HepG2 (cell line): ENCODE data around the gene LRP1B. TPM values are rescaled to one million over a fixed set of nuclear protein-coding genes. Genes with fewer than 3 reads are reported as not detected.

Experiments used
- ATAC-seq: fragments of 200-7000 bp; cut with Tn5 transposase; 3 replicates; pipeline ENCODE4 v1.9.1; 2020; ENCODE audit warnings: mild to moderate bottlenecking, moderate library complexity
- BruUV-seq: library from RNA; stranded (reverse); fragments of 400-500 nt; replicated peaks from 2 replicates; lab custom pipeline; 2021; lab: Mats Ljungman, UMichigan
- CTCF ChIA-PET: fragments of 300-600 bp; formaldehyde crosslinking; extraction: SDS; loops from one replicate; lab custom pipeline; 2021; ENCODE audit warnings: low total read pairs, inconsistent platforms, low intra/inter-chr PET ratio; lab: Yijun Ruan, JAX
- POLR2A ChIA-PET: fragments of 350-600 bp; sonication (Branson Sonifier 250); formaldehyde crosslinking; loops from one replicate; lab custom pipeline; 2020; ENCODE audit warnings: antibody characterized with exemption, inconsistent platforms; lab: Yijun Ruan, JAX
- DNase-seq: peaks from one replicate; pipeline ENCODE4 v3.0.0-alpha.2; 2015; ENCODE audit warnings: low spot score
- FAIRE-seq: peaks from 3 replicates; lab custom pipeline; 2011; peaks lifted over from hg19 to GRCh38; lab: Jason Lieb, UNC
- H2AFZ ChIP-seq: one replicate; pipeline ENCODE4 v1.6.1; 2011; ENCODE audit warnings: low read length, inconsistent platforms
- H3K27ac ChIP-seq: fragments of 300-600 bp; 3 replicates; pipeline ENCODE4 v1.8.0; 2011; ENCODE audit warnings: mixed run types, mild to moderate bottlenecking, mixed read lengths, low read length, inconsistent platforms; ENCODE audit not compliant: insufficient read depth; ENCODE audit errors: extremely low read length
- H3K27me3 ChIP-seq, 2 experiments: fragments of 200-600 bp in 1 of 2; 2 replicates in 1 of 2; 3 replicates in 1 of 2; pipeline versions ENCODE4 v1.6.0 to v1.8.0; 2011; ENCODE audit warnings: low read length in 2 of 2, mild to moderate bottlenecking in 2 of 2, moderate library complexity in 2 of 2, inconsistent platforms in 1 of 2; ENCODE audit not compliant: insufficient read depth in 2 of 2, control insufficient read depth in 1 of 2
- H3K36me3 ChIP-seq, 2 experiments: fragments of 200-600 bp in 1 of 2; replicated peaks in 1 of 2; 2 replicates in 1 of 2; 3 replicates in 1 of 2; pipeline versions ENCODE4 v1.5.1 to v1.8.0; 2011; ENCODE audit warnings: low read length in 2 of 2, inconsistent platforms in 1 of 2; ENCODE audit not compliant: insufficient read depth in 2 of 2, control insufficient read depth in 1 of 2
- H3K4me1 ChIP-seq: 2 replicates; pipeline ENCODE4 v1.5.1; 2012; ENCODE audit warnings: low read length, inconsistent platforms; ENCODE audit not compliant: insufficient read depth
- H3K4me2 ChIP-seq: 2 replicates; pipeline ENCODE4 v1.6.0; 2011; ENCODE audit warnings: low read depth, low read length, inconsistent platforms
- H3K4me3 ChIP-seq, 3 experiments: fragments of 200-600 bp in 1 of 3; sonication (generic), shearing (Covaris generic) in 1 of 3; replicated peaks in 1 of 3; 2 replicates each; pipeline ENCODE4 v1.5.1; 2011 to 2016; ENCODE audit warnings: low read length in 3 of 3, inconsistent platforms in 2 of 3, low read depth in 2 of 3, mild to moderate bottlenecking in 2 of 3, control low read depth in 1 of 3, mixed read lengths in 1 of 3; ENCODE audit not compliant: insufficient read depth in 1 of 3
- H3K79me2 ChIP-seq: one replicate; pipeline ENCODE4 v1.6.1; 2011; ENCODE audit warnings: low read length, inconsistent platforms; ENCODE audit not compliant: insufficient read depth
- H3K9ac ChIP-seq: 2 replicates; pipeline ENCODE4 v1.6.0; 2011; ENCODE audit warnings: mild to moderate bottlenecking, low read depth, low read length, inconsistent platforms; ENCODE audit not compliant: insufficient read depth
- H3K9me3 ChIP-seq: 2 replicates; pipeline ENCODE4 v1.5.1; 2012; ENCODE audit warnings: mild to moderate bottlenecking, low read length
- H4K20me1 ChIP-seq: 2 replicates; pipeline ENCODE4 v1.6.0; 2011; ENCODE audit warnings: inconsistent platforms, mild to moderate bottlenecking, low read length, moderate library complexity; ENCODE audit not compliant: insufficient read depth
- CREB1 ChIP-seq, 2 experiments: fragments of 450-650 bp in 1 of 2; IDR thresholded peaks; 2 replicates each; pipeline ENCODE4 v1.6.1; 2016 to 2017; ENCODE audit warnings: control low read depth in 1 of 2, mild to moderate bottlenecking in 1 of 2, missing compliant biosample characterization in 1 of 2, missing genetic modification characterization in 1 of 2
- FUBP1 ChIP-seq: sonication (generic); formaldehyde crosslinking; IDR thresholded peaks from 2 replicates; pipeline ENCODE4 v1.5.1; 2020; ENCODE audit warnings: missing genetic modification reagents, mild to moderate bottlenecking, borderline replicate concordance
- JUN ChIP-seq: sonication (generic); formaldehyde crosslinking; IDR thresholded peaks from 2 replicates; pipeline ENCODE4 v1.4.0; 2020; ENCODE audit warnings: mild to moderate bottlenecking, missing genetic modification reagents
- NFE2L1 ChIP-seq: sonication (generic); formaldehyde crosslinking; IDR thresholded peaks from 2 replicates; pipeline ENCODE4 v1.4.0; 2020; ENCODE audit warnings: missing genetic modification reagents, mild to moderate bottlenecking, borderline replicate concordance
- ONECUT2 ChIP-seq: sonication (generic); formaldehyde crosslinking; IDR thresholded peaks from 2 replicates; pipeline ENCODE4 v1.4.0; 2020; ENCODE audit warnings: missing genetic modification reagents
- RARA ChIP-seq: IDR thresholded peaks from 2 replicates; pipeline ENCODE4 v1.6.1; 2016; ENCODE audit warnings: missing genetic modification reagents, missing compliant biosample characterization
- RNF219 ChIP-seq: sonication (generic); formaldehyde crosslinking; IDR thresholded peaks from 2 replicates; pipeline ENCODE4 v1.5.0; 2020; ENCODE audit warnings: mild to moderate bottlenecking, missing genetic modification reagents
- SMC3 ChIP-seq: IDR thresholded peaks from 2 replicates; pipeline ENCODE4 v1.6.1; 2011; ENCODE audit warnings: low read length, improper control_type of control experiment
- SPEN ChIP-seq: sonication (generic); formaldehyde crosslinking; IDR thresholded peaks from 2 replicates; pipeline ENCODE4 v1.5.1; 2020; ENCODE audit warnings: low read depth, mild to moderate bottlenecking, missing genetic modification reagents
- U2AF1 ChIP-seq: fragments of 200-400 bp; formaldehyde crosslinking; optimal IDR thresholded peaks from 2 replicates; pipeline ENCODE3; 2017; ENCODE audit warnings: mild to moderate bottlenecking, low read depth, low read length
- ZFP62 ChIP-seq: sonication (generic); formaldehyde crosslinking; IDR thresholded peaks from 2 replicates; pipeline ENCODE4 v1.4.0; 2020; ENCODE audit warnings: missing genetic modification reagents
- ZNF12 ChIP-seq: sonication (generic); formaldehyde crosslinking; IDR thresholded peaks from 2 replicates; pipeline ENCODE4 v1.5.0; 2020; ENCODE audit warnings: missing genetic modification reagents
- ZNF232 ChIP-seq: sonication (generic); formaldehyde crosslinking; IDR thresholded peaks from 2 replicates; pipeline ENCODE4 v1.4.0; 2020; ENCODE audit warnings: missing genetic modification reagents, borderline replicate concordance
- ZNF766 ChIP-seq: sonication (generic); formaldehyde crosslinking; IDR thresholded peaks from 2 replicates; pipeline ENCODE4 v1.5.0; 2020; ENCODE audit warnings: missing genetic modification reagents, borderline replicate concordance
- ZSCAN25 ChIP-seq: sonication (generic); formaldehyde crosslinking; IDR thresholded peaks from 2 replicates; pipeline ENCODE4 v1.8.0; 2022; ENCODE audit warnings: mild to moderate bottlenecking, missing genetic modification reagents
- WGBS: methylation state at CpG from one replicate; pipeline ENCODE4 v1.1.6; 2017; ENCODE audit warnings: low lambda C conversion rate; 5-methylcytosine and 5-hydroxymethylcytosine counted together
- in situ Hi-C: cut with HindIII; loops from 2 replicates; pipeline ENCODE4 v1.10.0; 2017; ENCODE audit warnings: low pct_unique_long_range_greater_than_20kb; ENCODE audit not compliant: extremely low pct_ligation_motif_present
- intact Hi-C: fragments of 100-400 bp; cut with micrococcal nuclease; formaldehyde crosslinking; loops from one replicate; pipeline ENCODE4 v1.10.0; 2022; ENCODE audit not compliant: unreplicated experiment
- polyA plus RNA-seq, 8 experiments: library from polyadenylated mRNA; depleted of rRNA in 3 of 8; stranded (reverse) in 7 of 8; unstranded in 1 of 8; fragments of >200 nt; fragmentation: Illumina TruSeq in 4 of 8; extraction: Trizol in 4 of 8; gene quantifications; 2 replicates each; pipeline versions ENCODE4 v1.2.1 to v1.2.3, GENCODE V29; 2011 to 2016; ENCODE audit warnings: low read depth in 4 of 8, missing spikeins in 1 of 8, mixed read lengths in 1 of 8; ENCODE audit not compliant: insufficient read depth in 1 of 8
- total RNA-seq, 5 experiments: library from RNA; depleted of rRNA; stranded (reverse); fragments of >200 nt; fragmentation: Illumina TruSeq; extraction: Trizol; gene quantifications; 2 replicates each; pipeline ENCODE4 v1.2.3, GENCODE V29; 2016; ENCODE audit warnings: low read depth in 1 of 5

LRP1B gene
- total and polyA plus RNA-seq, 2 of the 13 experiments (the other 11 are each of a cell fraction or from before 2014, with no cell fraction given): 0.04 TPM; not detected in 1

GRCh38 chr2:140761807-140762206 is 1369.0 kb downstream of the LRP1B start:
- Histone ChIP-seq H3K27ac (no peak overlapping the region), H3K4me3 (no peak overlapping the region), H3K9me3 (no peaks in the 10 kb centered on the region), H2AFZ (no peak overlapping the region), H3K36me3 (no peaks in the 10 kb centered on the region), H3K27me3 (no peaks in the 10 kb centered on the region), H3K4me2 (no peak overlapping the region), H4K20me1 (no peaks in the 10 kb centered on the region; the same call in 1 of the 2 replicates)
- CTCF ChIA-PET: no interaction called here
- intact Hi-C loops: no loop called here
- no TSS peak for BruUV-seq
- POLR2A ChIA-PET: no interaction called here
- no peak for DNase-seq
- FAIRE-seq: no peak
- WGBS: 0% methylated on average over 2 of the region's 2 CpGs
- ATAC-seq: no peak
- TF ChIP-seq RNF219 (CRISPR knock-in tag) (no peak), ZNF232 (CRISPR knock-in tag) (no peak), CREB1 (IDR thresholded peaks at IDR 0.05) (peak; percentile 76), CREB1 (CRISPR knock-in tag; IDR thresholded peaks at IDR 0.05) (no peak), RARA (no peak)
- TF ChIP-seq, all 625 proteins: peak for 1
- in situ Hi-C loops: no loop called here
- H3K9ac ChIP-seq: no peak overlapping the region
- no peaks in the 10 kb centered on the region for H3K4me1 ChIP-seq
- H3K79me2 ChIP-seq: no peaks in the 10 kb centered on the region

GRCh38 chr2:140759426-140760156 is 1371.2 kb downstream of the LRP1B start:
- no peaks in the 10 kb centered on the region; the same call in 1 of the 2 replicates for H4K20me1 ChIP-seq
- no peak for ATAC-seq
- H3K27me3 ChIP-seq: no peaks in the 10 kb centered on the region
- intact Hi-C loops (no loop called here), in situ Hi-C loops (no loop called here)
- H3K9ac ChIP-seq: no peak overlapping the region
- H3K4me1 ChIP-seq: no peaks in the 10 kb centered on the region
- CTCF ChIA-PET: no interaction called here
- 39% methylated on average over 3 of the region's 3 CpGs for WGBS
- no peak overlapping the region for H3K4me3 ChIP-seq
- POLR2A ChIA-PET: no interaction called here
- no peak overlapping the region for H2AFZ ChIP-seq
- no peaks in the 10 kb centered on the region for H3K9me3 ChIP-seq
- no peak overlapping the region for H3K27ac ChIP-seq
- BruUV-seq: no TSS peak
- DNase-seq: no peak
- H3K36me3 ChIP-seq: no peaks in the 10 kb centered on the region
- H3K4me2 ChIP-seq: no peak overlapping the region
- no peak for FAIRE-seq
- H3K79me2 ChIP-seq: no peaks in the 10 kb centered on the region
- TF ChIP-seq U2AF1: no peak
- TF ChIP-seq SPEN (CRISPR knock-in tag): no peak
- no peak for TF ChIP-seq JUN (CRISPR knock-in tag)
- TF ChIP-seq ZNF12 (CRISPR knock-in tag): no peak
- no peak for TF ChIP-seq NFE2L1 (CRISPR knock-in tag)
- no peak for TF ChIP-seq ONECUT2 (CRISPR knock-in tag)
- no peak for TF ChIP-seq ZSCAN25 (CRISPR knock-in tag)
- TF ChIP-seq ZNF766: no peak
- no peak for TF ChIP-seq FUBP1
- TF ChIP-seq SMC3: no peak
- no peak for TF ChIP-seq ZFP62
